Body of pancreas (tissue), 4 donors: Measurements from ENCODE around the gene PPP3R1. TPM values are rescaled to one million over a fixed set of nuclear protein-coding genes. Genes with fewer than 3 reads are reported as not detected.

Experiments
- ATAC-seq: fragments of 150-250 bp; one replicate; pipeline ENCODE4 v1.9.1; 2016
- DNase-seq, 4 donors: peaks; one replicate each; pipeline ENCODE4 v3.0.0-alpha.2; 2019
- H3K27ac ChIP-seq, 4 donors: fragments of 200-600 bp; sonication (generic); 1 replicate in 3 of 4; 2 replicates in 1 of 4; pipeline versions ENCODE4 v1.5.1 to v1.6.1; 2016 to 2019; ENCODE audit warnings: mild to moderate bottlenecking in 1 of 4, mixed read lengths in 1 of 4, moderate library complexity in 1 of 4
- H3K27me3 ChIP-seq, 2 donors: fragments of 200-600 bp; sonication (generic); one replicate each; pipeline ENCODE4 v1.6.0; 2016; ENCODE audit warnings: mild to moderate bottlenecking in 1 of 2
- H3K36me3 ChIP-seq, 2 donors: fragments of 200-600 bp; sonication (generic); replicated peaks in 1 of 2; 2 replicates each; pipeline ENCODE4 v1.5.1; 2016; ENCODE audit warnings: low read depth in 2 of 2; ENCODE audit not compliant: insufficient read depth in 1 of 2
- H3K4me1 ChIP-seq: fragments of 200-600 bp; sonication (generic); one replicate; pipeline ENCODE4 v1.6.0; 2016
- H3K4me3 ChIP-seq, 2 donors: fragments of 200-600 bp; sonication (generic); 1 replicate in 1 of 2; 2 replicates in 1 of 2; pipeline ENCODE4 v1.5.1; 2016 to 2019
- H3K9me3 ChIP-seq, 3 donors: fragments of 200-600 bp; sonication (generic); 1 replicate in 2 of 3; 2 replicates in 1 of 3; pipeline ENCODE4 v1.5.1; 2016
- POLR2A ChIP-seq, 3 donors: fragments of 450-650 bp; IDR thresholded peaks; one replicate each; pipeline ENCODE4 v1.6.1; 2016; ENCODE audit warnings: antibody characterized with exemption in 3 of 3, mild to moderate bottlenecking in 2 of 3
- WGBS, 2 donors: methylation state at CpG; one replicate each; pipeline ENCODE4 v1.1.5; 2017; 5-methylcytosine and 5-hydroxymethylcytosine counted together
- intact Hi-C: fragments of 100-400 bp; cut with DNase I; formaldehyde crosslinking; loops from one replicate; pipeline ENCODE4 v1.15.1; 2023
- total RNA-seq, 2 donors: library from RNA; depleted of rRNA; stranded (reverse); fragments of >200 nt; gene quantifications; one replicate each; pipeline ENCODE4 v1.1.0, GENCODE V29; 2016
- TF ChIP-seq, protein P1 (sequence below), 7 experiments: fragments of 450-650 bp in 4 of 7; fragments of 200-600 bp in 3 of 7; sonication (generic) in 3 of 7; IDR thresholded peaks; one replicate each; pipeline ENCODE4 v1.5.1; 2016 to 2019; ENCODE audit warnings: antibody characterized with exemption in 7 of 7

The PPP3R1 gene
- total RNA-seq, 2 donors from 2014 or later: 11.2 to 15.6 TPM

DNA sequence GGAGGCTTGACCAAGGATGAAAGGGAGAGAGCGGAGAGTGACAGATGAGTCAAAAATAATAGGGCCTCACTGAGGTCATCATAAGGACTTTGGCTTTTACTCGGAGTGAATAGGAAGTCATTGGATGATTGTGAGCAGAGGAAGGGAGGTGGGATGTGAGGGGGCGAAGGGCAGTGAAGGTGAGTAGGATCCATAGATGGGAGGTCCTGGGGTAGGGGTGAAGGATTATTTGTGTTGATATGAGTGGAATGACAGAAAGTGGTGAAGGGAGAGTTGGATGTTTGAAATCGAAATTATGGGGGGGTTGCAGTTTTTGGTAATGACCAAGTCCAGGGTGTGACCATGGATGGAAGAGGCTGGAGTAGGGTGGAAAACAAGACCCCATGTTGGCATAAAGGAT, 80.6 kb downstream of the PPP3R1 start:
- no peak overlapping the region for H3K4me3 ChIP-seq
- TF ChIP-seq, protein P1, sequence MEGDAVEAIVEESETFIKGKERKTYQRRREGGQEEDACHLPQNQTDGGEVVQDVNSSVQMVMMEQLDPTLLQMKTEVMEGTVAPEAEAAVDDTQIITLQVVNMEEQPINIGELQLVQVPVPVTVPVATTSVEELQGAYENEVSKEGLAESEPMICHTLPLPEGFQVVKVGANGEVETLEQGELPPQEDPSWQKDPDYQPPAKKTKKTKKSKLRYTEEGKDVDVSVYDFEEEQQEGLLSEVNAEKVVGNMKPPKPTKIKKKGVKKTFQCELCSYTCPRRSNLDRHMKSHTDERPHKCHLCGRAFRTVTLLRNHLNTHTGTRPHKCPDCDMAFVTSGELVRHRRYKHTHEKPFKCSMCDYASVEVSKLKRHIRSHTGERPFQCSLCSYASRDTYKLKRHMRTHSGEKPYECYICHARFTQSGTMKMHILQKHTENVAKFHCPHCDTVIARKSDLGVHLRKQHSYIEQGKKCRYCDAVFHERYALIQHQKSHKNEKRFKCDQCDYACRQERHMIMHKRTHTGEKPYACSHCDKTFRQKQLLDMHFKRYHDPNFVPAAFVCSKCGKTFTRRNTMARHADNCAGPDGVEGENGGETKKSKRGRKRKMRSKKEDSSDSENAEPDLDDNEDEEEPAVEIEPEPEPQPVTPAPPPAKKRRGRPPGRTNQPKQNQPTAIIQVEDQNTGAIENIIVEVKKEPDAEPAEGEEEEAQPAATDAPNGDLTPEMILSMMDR (IDR thresholded peaks at IDR 0.05): no peak
- no peak for TF ChIP-seq POLR2A (IDR thresholded peaks at IDR 0.05)
- 69 to 92% methylated on average over 4 of the region's 4 CpGs for WGBS, 2 donors
- H3K27ac ChIP-seq: no peak overlapping the region
- DNase-seq (no peak), ATAC-seq (no peak)
- H3K27me3 ChIP-seq: no peaks in the 10 kb centered on the region
- H3K36me3 ChIP-seq: peaks cover 0 to 3% of the 10 kb centered on the region in 2 donors
- no peaks in the 10 kb centered on the region for H3K4me1 ChIP-seq
- intact Hi-C loops: no loop called here
- no peaks in the 10 kb centered on the region for H3K9me3 ChIP-seq

- peaks cover 0 to 3% of the 10 kb centered on the region in 2 donors for H3K36me3 ChIP-seq
- 93% methylated on average over 7 of the region's 7 CpGs for WGBS, 2 donors
- H3K27me3 ChIP-seq: no peaks in the 10 kb centered on the region
- no peak for DNase-seq
- no peak overlapping the region for H3K27ac ChIP-seq
- ATAC-seq: no peak
- TF ChIP-seq, protein P1 (IDR thresholded peaks at IDR 0.05): no peak
- TF ChIP-seq POLR2A (IDR thresholded peaks at IDR 0.05): no peak
- H3K4me1 ChIP-seq: no peaks in the 10 kb centered on the region
- H3K4me3 ChIP-seq: no peak overlapping the region
- intact Hi-C loops: no loop called here
- no peaks in the 10 kb centered on the region for H3K9me3 ChIP-seq
Measured at GRCh38 chr2:68171146-68171545, 81.2 kb downstream of the PPP3R1 start.

- intact Hi-C loops: no loop called here
- no peak for DNase-seq
Measured at GRCh38 chr2:68169308-68169707, 83.0 kb downstream of the PPP3R1 start.

GRCh38 chr2:68167186-68167585, 85.1 kb downstream of the PPP3R1 start:
- TF ChIP-seq POLR2A (IDR thresholded peaks at IDR 0.05): no peak
- peaks cover 0 to 7% of the 10 kb centered on the region in 2 donors for H3K36me3 ChIP-seq
- ATAC-seq (no peak), DNase-seq (no peak)
- no peaks in the 10 kb centered on the region for H3K27me3 ChIP-seq
- H3K4me1 ChIP-seq: no peaks in the 10 kb centered on the region
- no peak overlapping the region for H3K4me3 ChIP-seq
- no peak overlapping the region for H3K27ac ChIP-seq
- 23 to 44% methylated on average over 3 of the region's 3 CpGs for WGBS, 2 donors
- H3K9me3 ChIP-seq: no peaks in the 10 kb centered on the region
- intact Hi-C loops: no loop called here

More at GRCh38 chr2:68169308-68169707, 83.0 kb downstream of the PPP3R1 start:
- no peaks in the 10 kb centered on the region for H3K9me3 ChIP-seq
- WGBS, 2 donors: 92% methylated on average over 4 of the region's 4 CpGs
- TF ChIP-seq, protein P1 (IDR thresholded peaks at IDR 0.05): no peak
- TF ChIP-seq POLR2A (IDR thresholded peaks at IDR 0.05): no peak
- H3K4me1 ChIP-seq: no peaks in the 10 kb centered on the region
- H3K27ac ChIP-seq: no peak overlapping the region
- H3K4me3 ChIP-seq: no peak overlapping the region
- no peaks in the 10 kb centered on the region for H3K27me3 ChIP-seq
- peaks cover 0 to 3% of the 10 kb centered on the region in 2 donors for H3K36me3 ChIP-seq
- no peak for ATAC-seq

DNA sequence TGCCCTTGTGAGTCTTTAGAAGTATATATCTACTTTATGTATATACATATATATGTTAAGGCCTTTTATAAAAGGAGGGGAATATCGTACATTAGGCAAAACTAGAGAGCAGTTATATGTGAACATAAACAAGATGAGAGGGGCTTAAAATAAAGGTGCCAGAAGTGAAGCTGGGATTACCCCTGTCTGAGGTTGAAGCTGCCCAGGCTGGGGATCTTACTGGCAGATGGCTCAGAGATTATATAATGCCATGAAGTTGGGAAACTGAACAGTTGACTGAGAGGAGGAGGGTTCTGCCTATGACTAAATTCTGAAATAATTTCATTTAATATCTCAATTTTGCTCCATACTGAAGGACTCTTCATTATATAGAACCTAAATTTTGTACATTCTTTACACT, 88.7 kb downstream of the PPP3R1 start:
- no peak overlapping the region for H3K27ac ChIP-seq
- intact Hi-C loops: no loop called here
- no peak overlapping the region for H3K4me3 ChIP-seq
- H3K4me1 ChIP-seq: peaks cover 7% of the 10 kb centered on the region
- WGBS, 2 donors: 87 to 100% methylated on average over 1 of the region's 1 CpG
- H3K36me3 ChIP-seq: peaks cover 0 to 8% of the 10 kb centered on the region in 2 donors
- TF ChIP-seq POLR2A (IDR thresholded peaks at IDR 0.05): no peak
- TF ChIP-seq, protein P1 (IDR thresholded peaks at IDR 0.05): no peak
- ATAC-seq: no peak
- H3K27me3 ChIP-seq: no peaks in the 10 kb centered on the region
- no peaks in the 10 kb centered on the region for H3K9me3 ChIP-seq
- DNase-seq: no peak
